A549 (cell line): ENCODE data around the gene LRFN5. TPM values are rescaled to one million over a fixed set of nuclear protein-coding genes. Genes with fewer than 3 reads are reported as not detected.

Experiments used
- ATAC-seq, 2 experiments: fragments of 200-7000 bp in 1 of 2; fragments of >200 bp in 1 of 2; cut with Nextera tagmentation in 1 of 2; cut with Tn5 transposase in 1 of 2; 3 replicates each; pipeline versions ENCODE4 v1.8.0 to v1.9.1; 2018 to 2020; ENCODE audit warnings: mild to moderate bottlenecking in 1 of 2, moderate library complexity in 1 of 2
- CTCF ChIA-PET: fragments of 300-600 bp; sonication (Branson Sonifier 250); formaldehyde crosslinking; extraction: SDS; loops from one replicate; lab custom pipeline; 2021; ENCODE audit warnings: antibody characterized with exemption, inconsistent platforms; lab: Yijun Ruan, JAX
- POLR2A ChIA-PET: fragments of 350-600 bp; formaldehyde crosslinking; extraction: SDS; loops from one replicate; lab custom pipeline; 2021; ENCODE audit warnings: antibody characterized with exemption, inconsistent platforms; lab: Yijun Ruan, JAX
- DNase-seq, 2 experiments: peaks; one replicate each; pipeline versions ENCODE4 v3.0.0 to v3.0.0-alpha.2; 2011 to 2016; ENCODE audit warnings: low read depth in 1 of 2, low spot score in 1 of 2
- FAIRE-seq: peaks from 2 replicates; lab custom pipeline; 2011; peaks lifted over from hg19 to GRCh38; lab: Jason Lieb, UNC
- H3K27ac ChIP-seq, 2 experiments: fragments of >200 bp; sonication (Bioruptor Twin); formaldehyde crosslinking; 3 replicates each; pipeline ENCODE4 v1.5.1; 2016 to 2017
- H3K4me1 ChIP-seq: fragments of >200 bp; sonication (Bioruptor Twin); formaldehyde crosslinking; 3 replicates; pipeline ENCODE4 v1.6.1; 2016
- H3K4me2 ChIP-seq: fragments of >200 bp; sonication (Bioruptor Twin); formaldehyde crosslinking; 3 replicates; pipeline ENCODE4 v1.6.1; 2016
- H3K4me3 ChIP-seq: fragments of >200 bp; sonication (Bioruptor Twin); formaldehyde crosslinking; 3 replicates; pipeline ENCODE4 v1.5.1; 2016
- H3K9me3 ChIP-seq: fragments of >200 bp; sonication (Bioruptor Twin); formaldehyde crosslinking; 3 replicates; pipeline ENCODE4 v1.6.1; 2016
- CBX2 ChIP-seq: fragments of 200-600 bp; sonication (generic); IDR thresholded peaks from 2 replicates; pipeline ENCODE4 v1.6.1; 2016; ENCODE audit warnings: low read depth, mild to moderate bottlenecking, borderline replicate concordance
- EHF ChIP-seq: fragments of 250-450 bp; sonication (Bioruptor Pico); IDR thresholded peaks from 2 replicates; pipeline ENCODE4 v1.5.0; 2020; ENCODE audit warnings: mild to moderate bottlenecking
- ESRRA ChIP-seq: fragments of 150-350 bp; IDR thresholded peaks from 2 replicates; pipeline ENCODE4 v1.6.1; 2014; ENCODE audit warnings: mild to moderate bottlenecking, low read length, borderline replicate concordance
- FOSB ChIP-seq: fragments of 250-450 bp; sonication (Bioruptor Pico); IDR thresholded peaks from 2 replicates; pipeline ENCODE4 v1.5.0; 2020; ENCODE audit warnings: mild to moderate bottlenecking, moderate library complexity
- GATA3 ChIP-seq: IDR thresholded peaks from 2 replicates; pipeline ENCODE4 v1.6.1; 2012; ENCODE audit warnings: borderline replicate concordance
- HOXB5 ChIP-seq: fragments of 250-450 bp; sonication (Bioruptor Pico); IDR thresholded peaks from 2 replicates; pipeline ENCODE4 v1.5.0; 2020; ENCODE audit warnings: mild to moderate bottlenecking, moderate library complexity
- JUN ChIP-seq, 2 experiments: fragments of >200 bp; sonication (Bioruptor Twin); formaldehyde crosslinking; IDR thresholded peaks; 2 replicates in 1 of 2; 3 replicates in 1 of 2; pipeline ENCODE4 v1.6.1; 2016 to 2017
- MAFK ChIP-seq: fragments of 450-650 bp; IDR thresholded peaks from 2 replicates; pipeline ENCODE4 v1.6.1; 2014; ENCODE audit not compliant: partially characterized antibody
- MYC ChIP-seq: IDR thresholded peaks from 2 replicates; pipeline ENCODE4 v1.6.1; 2012; ENCODE audit warnings: mild to moderate bottlenecking, inconsistent platforms, low read length, improper control_type of control experiment, borderline replicate concordance
- RFX5 ChIP-seq: fragments of 450-650 bp; IDR thresholded peaks from 2 replicates; pipeline ENCODE4 v1.7.1; 2014; ENCODE audit warnings: antibody characterized with exemption, mild to moderate bottlenecking, moderate library complexity
- RNF2 ChIP-seq: fragments of 200-600 bp; sonication (generic); IDR thresholded peaks from 2 replicates; pipeline ENCODE4 v1.6.1; 2016; ENCODE audit warnings: low read depth, mild to moderate bottlenecking, antibody characterized with exemption, moderate library complexity, borderline replicate concordance
- TFCP2L1 ChIP-seq: fragments of 250-450 bp; sonication (Bioruptor Pico); IDR thresholded peaks from 2 replicates; pipeline ENCODE4 v1.5.0; 2021; ENCODE audit warnings: mild to moderate bottlenecking
- ZC3H11A ChIP-seq: fragments of 450-650 bp; IDR thresholded peaks from 2 replicates; pipeline ENCODE4 v1.6.1; 2014; ENCODE audit warnings: antibody characterized with exemption, mild to moderate bottlenecking
- ZNF302 ChIP-seq: fragments of 250-450 bp; sonication (Bioruptor Pico); IDR thresholded peaks from 2 replicates; pipeline ENCODE4 v1.9.0; 2021; ENCODE audit warnings: inconsistent platforms, mild to moderate bottlenecking, moderate library complexity
- WGBS: methylation state at CpG from one replicate; pipeline ENCODE4 v1.1.6; 2017; ENCODE audit errors: missing lambda C conversion rate; 5-methylcytosine and 5-hydroxymethylcytosine counted together
- polyA plus RNA-seq, 4 experiments: library from polyadenylated mRNA; depleted of rRNA in 3 of 4; stranded (reverse); fragments of >200 nt; fragmentation: RNase III in 1 of 4; extraction: RNeasy Plus Mini Kit Qiagen cat#74134 plus additional on column Dnase treatment in 1 of 4; gene quantifications; 2 replicates in 3 of 4; 3 replicates in 1 of 4; pipeline ENCODE4 v1.2.3, GENCODE V29; 2011 to 2017
- TF ChIP-seq, protein P1 (sequence below): IDR thresholded peaks from 2 replicates; pipeline ENCODE4 v1.6.1; 2012
- TF ChIP-seq, protein P2 (sequence below): IDR thresholded peaks from 2 replicates; pipeline ENCODE4 v1.6.1; 2012
- TF ChIP-seq, protein P3 (sequence below): fragments of 150-350 bp; IDR thresholded peaks from 2 replicates; pipeline ENCODE4 v1.6.1; 2014; ENCODE audit warnings: low read depth, mild to moderate bottlenecking, low read length
- TF ChIP-seq, protein P4 (sequence below): fragments of 250-450 bp; sonication (Bioruptor Pico); IDR thresholded peaks from 2 replicates; pipeline ENCODE4 v1.5.0; 2020; ENCODE audit warnings: low read depth, mild to moderate bottlenecking, moderate library complexity
- TF ChIP-seq, protein P5 (sequence below): fragments of 200-600 bp; sonication (generic); IDR thresholded peaks from 2 replicates; pipeline ENCODE4 v1.6.1; 2016; ENCODE audit warnings: antibody characterized with exemption, mild to moderate bottlenecking, moderate library complexity

The LRFN5 gene
- polyA plus RNA-seq, 2 of the 4 experiments (the other 2 are of a cell fraction), result not detected

DNA sequence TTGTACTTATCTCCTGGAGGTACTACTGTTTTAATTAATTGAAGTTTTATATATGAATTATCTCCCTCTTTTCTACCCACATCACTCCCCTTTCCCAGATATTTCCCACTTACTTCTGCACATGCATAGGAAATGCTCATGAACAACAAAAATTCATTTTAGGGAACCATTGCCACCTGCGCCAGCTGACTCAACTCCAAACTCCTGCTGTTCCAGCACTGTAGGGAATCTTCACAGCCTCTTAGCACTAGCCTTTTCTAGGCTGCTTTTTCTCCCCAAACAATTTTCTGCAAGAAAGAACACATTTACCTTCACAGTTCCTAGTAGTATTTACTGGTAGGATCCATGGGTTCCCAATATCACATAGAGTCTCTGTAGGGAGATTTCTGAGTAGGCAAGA is 268.4 kb downstream of the LRFN5 start:
- H3K4me2 ChIP-seq, result no peak overlapping the region
- WGBS, result 89% methylated on average over 1 of the region's 1 CpG
- no peak overlapping the region for H3K27ac ChIP-seq
- no peaks in the 10 kb centered on the region for H3K4me1 ChIP-seq
- no peak for TF ChIP-seq FOSB
- no peak for TF ChIP-seq MAFK
- no peak for TF ChIP-seq JUN (IDR thresholded peaks at IDR 0.05)
- TF ChIP-seq CBX2, result no peak
- no peak for TF ChIP-seq ZNF302 (CRISPR knock-in tag)
- TF ChIP-seq ZC3H11A, result no peak
- TF ChIP-seq, protein P1, sequence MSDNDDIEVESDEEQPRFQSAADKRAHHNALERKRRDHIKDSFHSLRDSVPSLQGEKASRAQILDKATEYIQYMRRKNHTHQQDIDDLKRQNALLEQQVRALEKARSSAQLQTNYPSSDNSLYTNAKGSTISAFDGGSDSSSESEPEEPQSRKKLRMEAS, result no peak
- no peak for TF ChIP-seq RNF2
- DNase-seq (no peak), FAIRE-seq (no peak), ATAC-seq (no peak)
- H3K4me3 ChIP-seq, result no peak overlapping the region
- POLR2A ChIA-PET, result no interaction called here
- CTCF ChIA-PET, result no interaction called here
- H3K9me3 ChIP-seq, result no peaks in the 10 kb centered on the region; the same call in 2 of the 3 replicates

DNA sequence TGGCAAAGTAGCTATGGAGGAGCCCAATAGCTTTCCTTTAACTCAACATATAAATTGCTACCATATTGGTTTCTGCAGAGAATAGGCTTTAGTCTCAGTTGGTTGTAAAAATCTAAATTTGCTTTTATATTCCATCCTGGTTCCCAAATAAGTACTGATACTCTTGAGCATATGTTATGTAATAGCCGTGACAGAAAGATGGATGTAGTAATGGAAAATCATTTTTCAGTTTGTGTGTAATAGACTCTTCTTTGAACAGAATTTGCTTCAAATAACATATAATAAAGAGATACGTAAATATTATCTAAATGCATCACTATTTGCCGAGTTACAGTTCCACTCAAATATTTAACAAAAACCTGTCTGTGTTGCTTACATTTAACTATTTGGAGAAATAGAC is 271.6 kb downstream of the LRFN5 start:
- FAIRE-seq, result no peak
- CTCF ChIA-PET, result no interaction called here
- no peak for ATAC-seq

More for the DNA sequence above, 271.6 kb downstream of the LRFN5 start:
- Histone ChIP-seq H3K9me3 (no peaks in the 10 kb centered on the region), H3K4me2 (no peak overlapping the region), H3K27ac (no peak overlapping the region), H3K4me1 (no peaks in the 10 kb centered on the region), H3K4me3 (no peak overlapping the region)
- no peak for DNase-seq
- 58% methylated on average over 3 of the region's 3 CpGs for WGBS
- TF ChIP-seq, protein P2, sequence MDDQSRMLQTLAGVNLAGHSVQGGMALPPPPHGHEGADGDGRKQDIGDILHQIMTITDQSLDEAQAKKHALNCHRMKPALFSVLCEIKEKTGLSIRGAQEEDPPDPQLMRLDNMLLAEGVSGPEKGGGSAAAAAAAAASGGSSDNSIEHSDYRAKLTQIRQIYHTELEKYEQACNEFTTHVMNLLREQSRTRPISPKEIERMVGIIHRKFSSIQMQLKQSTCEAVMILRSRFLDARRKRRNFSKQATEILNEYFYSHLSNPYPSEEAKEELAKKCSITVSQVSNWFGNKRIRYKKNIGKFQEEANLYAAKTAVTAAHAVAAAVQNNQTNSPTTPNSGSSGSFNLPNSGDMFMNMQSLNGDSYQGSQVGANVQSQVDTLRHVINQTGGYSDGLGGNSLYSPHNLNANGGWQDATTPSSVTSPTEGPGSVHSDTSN, result no peak
- no peak for TF ChIP-seq ESRRA
- TF ChIP-seq, protein P3, sequence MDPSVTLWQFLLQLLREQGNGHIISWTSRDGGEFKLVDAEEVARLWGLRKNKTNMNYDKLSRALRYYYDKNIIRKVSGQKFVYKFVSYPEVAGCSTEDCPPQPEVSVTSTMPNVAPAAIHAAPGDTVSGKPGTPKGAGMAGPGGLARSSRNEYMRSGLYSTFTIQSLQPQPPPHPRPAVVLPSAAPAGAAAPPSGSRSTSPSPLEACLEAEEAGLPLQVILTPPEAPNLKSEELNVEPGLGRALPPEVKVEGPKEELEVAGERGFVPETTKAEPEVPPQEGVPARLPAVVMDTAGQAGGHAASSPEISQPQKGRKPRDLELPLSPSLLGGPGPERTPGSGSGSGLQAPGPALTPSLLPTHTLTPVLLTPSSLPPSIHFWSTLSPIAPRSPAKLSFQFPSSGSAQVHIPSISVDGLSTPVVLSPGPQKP, result no peak
- TF ChIP-seq MYC, result no peak
- TF ChIP-seq ZC3H11A, result no peak
- no peak for TF ChIP-seq TFCP2L1 (CRISPR knock-in tag)
- TF ChIP-seq GATA3, result no peak
- TF ChIP-seq HOXB5 (CRISPR knock-in tag), result no peak
- TF ChIP-seq, protein P4, sequence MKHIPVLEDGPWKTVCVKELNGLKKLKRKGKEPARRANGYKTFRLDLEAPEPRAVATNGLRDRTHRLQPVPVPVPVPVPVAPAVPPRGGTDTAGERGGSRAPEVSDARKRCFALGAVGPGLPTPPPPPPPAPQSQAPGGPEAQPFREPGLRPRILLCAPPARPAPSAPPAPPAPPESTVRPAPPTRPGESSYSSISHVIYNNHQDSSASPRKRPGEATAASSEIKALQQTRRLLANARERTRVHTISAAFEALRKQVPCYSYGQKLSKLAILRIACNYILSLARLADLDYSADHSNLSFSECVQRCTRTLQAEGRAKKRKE, result no peak
- TF ChIP-seq, protein P1, result no peak
- TF ChIP-seq, protein P5, sequence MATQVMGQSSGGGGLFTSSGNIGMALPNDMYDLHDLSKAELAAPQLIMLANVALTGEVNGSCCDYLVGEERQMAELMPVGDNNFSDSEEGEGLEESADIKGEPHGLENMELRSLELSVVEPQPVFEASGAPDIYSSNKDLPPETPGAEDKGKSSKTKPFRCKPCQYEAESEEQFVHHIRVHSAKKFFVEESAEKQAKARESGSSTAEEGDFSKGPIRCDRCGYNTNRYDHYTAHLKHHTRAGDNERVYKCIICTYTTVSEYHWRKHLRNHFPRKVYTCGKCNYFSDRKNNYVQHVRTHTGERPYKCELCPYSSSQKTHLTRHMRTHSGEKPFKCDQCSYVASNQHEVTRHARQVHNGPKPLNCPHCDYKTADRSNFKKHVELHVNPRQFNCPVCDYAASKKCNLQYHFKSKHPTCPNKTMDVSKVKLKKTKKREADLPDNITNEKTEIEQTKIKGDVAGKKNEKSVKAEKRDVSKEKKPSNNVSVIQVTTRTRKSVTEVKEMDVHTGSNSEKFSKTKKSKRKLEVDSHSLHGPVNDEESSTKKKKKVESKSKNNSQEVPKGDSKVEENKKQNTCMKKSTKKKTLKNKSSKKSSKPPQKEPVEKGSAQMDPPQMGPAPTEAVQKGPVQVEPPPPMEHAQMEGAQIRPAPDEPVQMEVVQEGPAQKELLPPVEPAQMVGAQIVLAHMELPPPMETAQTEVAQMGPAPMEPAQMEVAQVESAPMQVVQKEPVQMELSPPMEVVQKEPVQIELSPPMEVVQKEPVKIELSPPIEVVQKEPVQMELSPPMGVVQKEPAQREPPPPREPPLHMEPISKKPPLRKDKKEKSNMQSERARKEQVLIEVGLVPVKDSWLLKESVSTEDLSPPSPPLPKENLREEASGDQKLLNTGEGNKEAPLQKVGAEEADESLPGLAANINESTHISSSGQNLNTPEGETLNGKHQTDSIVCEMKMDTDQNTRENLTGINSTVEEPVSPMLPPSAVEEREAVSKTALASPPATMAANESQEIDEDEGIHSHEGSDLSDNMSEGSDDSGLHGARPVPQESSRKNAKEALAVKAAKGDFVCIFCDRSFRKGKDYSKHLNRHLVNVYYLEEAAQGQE, result no peak
- TF ChIP-seq FOSB, result no peak
- TF ChIP-seq EHF, result no peak
- TF ChIP-seq RFX5, result no peak
- POLR2A ChIA-PET, result no interaction called here
